ENCODE data around the gene ODF4. TPM values are rescaled to one million over a fixed set of nuclear protein-coding genes. Genes with fewer than 3 reads are reported as not detected.

The ODF4 gene
- total and polyA plus RNA-seq, 10 of the 15 experiments (the other 5 are each of a cell fraction or from before 2014, with no cell fraction given) = not detected

GRCh38 chr17:8324923-8325322, 14.7 kb upstream of the ODF4 start:
- 25% methylated on average over 5 of the region's 5 CpGs for WGBS (ENCODE audit: insufficient coverage, insufficient replicate concordance, low lambda C conversion rate, missing lambda C conversion rate)
- ChIA-PET POLR2A (no interaction called here), SMC1A (ENCODE audit: uncharacterized antibody, unreplicated experiment) (no interaction called here), CTCF (interaction anchor here (1.4 to 1.7 kb wide), 2 partner anchors 24 to 251 kb away, joined by 3 to 5 read pairs; no protein-coding TSS in a partner anchor), RAD21 (ENCODE audit: unreplicated experiment) (no interaction called here)
- intact Hi-C loops (cut with micrococcal nuclease; ENCODE audit: unreplicated experiment) = no loop called here
- Histone ChIP-seq H3K4me1 (ENCODE audit: control insufficient read depth, insufficient read depth, low read length) (0 out of 2 replicates have a peak, but pooled peaks cover 2% of the 10 kb centered on the region), H4K20me1 (ENCODE audit: control insufficient read depth, insufficient read depth) (no peaks in the 10 kb centered on the region), H3K27me3 (replicated peaks in 1 of 2; ENCODE audit: control insufficient read depth in 2 of 2, insufficient read depth in 2 of 2, low read length in 1 of 2) (peaks cover 2 to 10% of the 10 kb centered on the region in 2 experiments; a peak in 3 of 4 replicates), H3K9ac (ENCODE audit: control insufficient read depth, insufficient read depth, low read length) (no peak overlapping the region), H3K36me3 (ENCODE audit: control insufficient read depth in 2 of 2, insufficient read depth in 2 of 2, low read length in 1 of 2) (no peaks in the 10 kb centered on the region), H2AFZ (ENCODE audit: control insufficient read depth, low read depth, low read length) (no peak overlapping the region), H3K4me2 (ENCODE audit: control insufficient read depth, insufficient read depth) (no peak overlapping the region), H3K79me2 (ENCODE audit: control insufficient read depth, insufficient read depth, low read length) (no peaks in the 10 kb centered on the region), H3K9me3 (replicated peaks; ENCODE audit: control insufficient read depth, insufficient read depth, low read length) (no peaks in the 10 kb centered on the region), H3K27ac (ENCODE audit: control insufficient read depth, insufficient read depth) (no peak overlapping the region), H3K4me3 (no peak overlapping the region)
- ATAC-seq = no peak
- in situ Hi-C loops (cut with MboI) = no loop called here
- BruUV-seq (replicated peaks) = no TSS peak
- no peak for DNase-seq (ENCODE audit: low read depth, low spot score)
- TF ChIP-seq ASH2L (IDR thresholded peaks at IDR 0.05; ENCODE audit: borderline replicate concordance, low read depth) (no peak), SPI1 (IDR thresholded peaks at IDR 0.05; ENCODE audit: borderline replicate concordance, insufficient read depth, low read depth, low read length) (0 out of 2 replicates have a peak, but pooled peaks have one; percentile 2), SIN3A (IDR thresholded peaks at IDR 0.05; ENCODE audit: low read depth, low read length) (no peak), ESRRA (IDR thresholded peaks at IDR 0.05; ENCODE audit: low read length) (no peak)
- FAIRE-seq = no peak

- Histone ChIP-seq H3K9me3 (replicated peaks; ENCODE audit: control insufficient read depth, insufficient read depth, low read length) (no peaks in the 10 kb centered on the region), H3K36me3 (ENCODE audit: control insufficient read depth in 2 of 2, insufficient read depth in 2 of 2, low read length in 1 of 2) (no peaks in the 10 kb centered on the region), H3K4me2 (ENCODE audit: control insufficient read depth, insufficient read depth) (peak overlapping the region; percentile 71), H3K9ac (ENCODE audit: control insufficient read depth, insufficient read depth, low read length) (no peak overlapping the region; the same call in 1 of the 2 replicates), H4K20me1 (ENCODE audit: control insufficient read depth, insufficient read depth) (no peaks in the 10 kb centered on the region), H3K4me1 (ENCODE audit: control insufficient read depth, insufficient read depth, low read length) (0 out of 2 replicates have a peak, but pooled peaks cover 2% of the 10 kb centered on the region), H2AFZ (ENCODE audit: control insufficient read depth, low read depth, low read length) (peak overlapping the region; percentile 51), H3K27ac (ENCODE audit: control insufficient read depth, insufficient read depth) (no peak overlapping the region), H3K79me2 (ENCODE audit: control insufficient read depth, insufficient read depth, low read length) (no peaks in the 10 kb centered on the region), H3K4me3 (no peak overlapping the region), H3K27me3 (replicated peaks in 1 of 2; ENCODE audit: control insufficient read depth in 2 of 2, insufficient read depth in 2 of 2, low read length in 1 of 2) (peaks cover 2 to 10% of the 10 kb centered on the region in 2 experiments; a peak in 3 of 4 replicates)
- RAD21 ChIA-PET (ENCODE audit: unreplicated experiment) = no interaction called here
- POLR2A ChIA-PET = interaction anchor here (0.6 kb wide), 1 partner anchor 277 kb away, joined by 7 read pairs; no protein-coding TSS in a partner anchor
- 7% methylated on average over 36 of the region's 48 CpGs for WGBS (ENCODE audit: insufficient coverage, insufficient replicate concordance, low lambda C conversion rate, missing lambda C conversion rate)
- intact Hi-C loops (cut with micrococcal nuclease; ENCODE audit: unreplicated experiment) = no loop called here
- FAIRE-seq (no peak), ATAC-seq (peak; percentile 38; the same call in 2 of the 3 replicates), DNase-seq (ENCODE audit: low read depth, low spot score) (no peak)
- CTCF ChIA-PET = interaction anchor here (0.7 to 1.7 kb wide), 4 partner anchors 10 to 420 kb away, joined by 3 to 5 read pairs (median 4); no protein-coding TSS in a partner anchor
- SMC1A ChIA-PET (ENCODE audit: uncharacterized antibody, unreplicated experiment) = no interaction called here
- no TSS peak for BruUV-seq (replicated peaks)
- in situ Hi-C loops (cut with MboI) = no loop called here
- TF ChIP-seq ZBED1 (IDR thresholded peaks at IDR 0.05; ENCODE audit: borderline replicate concordance) = no peak
- TF ChIP-seq NBN (IDR thresholded peaks at IDR 0.05) = no peak
- no peak for TF ChIP-seq REST (IDR thresholded peaks at IDR 0.05; ENCODE audit: low read depth, low read length)
- no peak for TF ChIP-seq TCF7 (IDR thresholded peaks at IDR 0.05; ENCODE audit: borderline replicate concordance)
- TF ChIP-seq POLR2A (IDR thresholded peaks at IDR 0.05; ENCODE audit: low read depth, low read length) = no peak
- no peak for TF ChIP-seq E2F8 (IDR thresholded peaks at IDR 0.05; ENCODE audit: low read depth, partially characterized antibody)
- TF ChIP-seq RBBP5 (conservative IDR thresholded peaks at IDR 0.05) = no peak
Measured at GRCh38 chr17:8326511-8327302, 12.9 kb upstream of the ODF4 start.
